ENCODE results near the gene PCSK6.

PCSK6 gene

GRCh38 chr15:101435761-101436160 is 53.7 kb downstream of the PCSK6 start:
- H3K36me3 ChIP-seq (ENCODE audit: control insufficient read depth, insufficient read depth, low read length), result no peaks in the 10 kb centered on the region
- no peaks in the 10 kb centered on the region for H3K9me3 ChIP-seq (ENCODE audit: control insufficient read depth, insufficient read depth, low read length)

GRCh38 chr15:101434032-101434920 is 55.2 kb downstream of the PCSK6 start:
- H3K9ac ChIP-seq (ENCODE audit: low read depth, low read length), result no peak overlapping the region
- no peaks in the 10 kb centered on the region for H3K9me3 ChIP-seq (ENCODE audit: control insufficient read depth, insufficient read depth, low read length)
- no peaks in the 10 kb centered on the region for H3K4me1 ChIP-seq (ENCODE audit: control insufficient read depth, insufficient read depth, low read length)
- no peak overlapping the region for H3K4me3 ChIP-seq (ENCODE audit: low read depth, low read length)
- H3K27me3 ChIP-seq (ENCODE audit: control insufficient read depth, insufficient read depth, low read length), result no peaks in the 10 kb centered on the region
- H3K36me3 ChIP-seq (ENCODE audit: control insufficient read depth, insufficient read depth, low read length), result no peaks in the 10 kb centered on the region

More at GRCh38 chr15:101435761-101436160, 53.7 kb downstream of the PCSK6 start:
- Histone ChIP-seq H3K4me3 (ENCODE audit: low read depth, low read length) (no peak overlapping the region), H3K9ac (ENCODE audit: low read depth, low read length) (no peak overlapping the region), H3K4me1 (ENCODE audit: control insufficient read depth, insufficient read depth, low read length) (no peaks in the 10 kb centered on the region), H3K27me3 (ENCODE audit: control insufficient read depth, insufficient read depth, low read length) (no peaks in the 10 kb centered on the region)

- Histone ChIP-seq H3K4me3 (ENCODE audit: low read depth, low read length) (no peak overlapping the region), H3K27me3 (ENCODE audit: control insufficient read depth, insufficient read depth, low read length) (no peaks in the 10 kb centered on the region), H3K9me3 (ENCODE audit: control insufficient read depth, insufficient read depth, low read length) (no peaks in the 10 kb centered on the region), H3K9ac (ENCODE audit: low read depth, low read length) (no peak overlapping the region), H3K36me3 (ENCODE audit: control insufficient read depth, insufficient read depth, low read length) (no peaks in the 10 kb centered on the region), H3K4me1 (ENCODE audit: control insufficient read depth, insufficient read depth, low read length) (no peaks in the 10 kb centered on the region)
Observed at GRCh38 chr15:101433396-101433795, 56.1 kb downstream of the PCSK6 start.

DNA sequence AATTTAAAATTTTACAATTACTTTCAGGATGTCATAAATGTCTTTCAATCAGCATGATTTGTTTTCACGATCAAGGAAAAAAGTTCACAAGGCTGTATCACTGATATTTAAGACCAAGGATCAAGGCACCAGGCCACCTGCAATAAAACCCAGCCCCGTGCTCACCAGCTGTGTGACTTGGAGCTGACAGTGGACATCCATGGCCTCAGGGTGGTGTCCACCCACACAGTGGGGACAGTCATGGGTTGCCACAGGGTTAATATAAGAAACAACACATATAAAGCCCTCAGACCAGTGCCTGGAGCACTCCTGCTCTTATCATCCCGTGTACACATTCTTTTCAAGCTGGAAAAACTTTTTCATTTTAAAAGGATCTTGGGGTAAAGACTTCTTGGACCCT is 56.5 kb downstream of the PCSK6 start:
- Histone ChIP-seq H3K4me1 (ENCODE audit: control insufficient read depth, insufficient read depth, low read length) (no peaks in the 10 kb centered on the region), H3K9ac (ENCODE audit: low read depth, low read length) (no peak overlapping the region), H3K27me3 (ENCODE audit: control insufficient read depth, insufficient read depth, low read length) (no peaks in the 10 kb centered on the region), H3K9me3 (ENCODE audit: control insufficient read depth, insufficient read depth, low read length) (no peaks in the 10 kb centered on the region), H3K4me3 (ENCODE audit: low read depth, low read length) (no peak overlapping the region), H3K36me3 (ENCODE audit: control insufficient read depth, insufficient read depth, low read length) (no peaks in the 10 kb centered on the region)

- H3K4me3 ChIP-seq (ENCODE audit: low read depth, low read length), result no peak overlapping the region
- no peaks in the 10 kb centered on the region for H3K4me1 ChIP-seq (ENCODE audit: control insufficient read depth, insufficient read depth, low read length)
- H3K27me3 ChIP-seq (ENCODE audit: control insufficient read depth, insufficient read depth, low read length), result peaks cover 5% of the 10 kb centered on the region
- no peak overlapping the region for H3K9ac ChIP-seq (ENCODE audit: low read depth, low read length)
- no peaks in the 10 kb centered on the region for H3K36me3 ChIP-seq (ENCODE audit: control insufficient read depth, insufficient read depth, low read length)
- H3K9me3 ChIP-seq (ENCODE audit: control insufficient read depth, insufficient read depth, low read length), result no peaks in the 10 kb centered on the region
Observed at GRCh38 chr15:101431748-101432147, 57.8 kb downstream of the PCSK6 start.

DNA sequence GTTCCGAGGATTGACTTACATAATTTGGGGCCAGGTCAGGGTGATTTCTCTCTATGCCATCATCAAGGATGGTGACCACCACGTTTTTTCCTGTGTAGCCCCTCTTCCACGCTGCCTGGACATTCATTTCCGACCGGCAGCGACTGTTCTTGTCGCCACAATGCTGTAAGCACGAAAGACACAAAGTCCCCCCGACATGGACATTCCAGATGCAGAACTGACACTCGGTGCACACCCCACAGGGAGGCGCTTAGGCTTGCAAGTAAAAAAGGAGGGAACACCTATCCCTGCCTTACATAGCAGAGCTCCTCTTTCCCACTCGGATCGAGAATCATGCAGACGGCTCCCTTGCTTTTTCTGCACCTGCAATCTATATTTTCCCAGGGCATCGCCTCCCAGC is 58.2 kb downstream of the PCSK6 start:
- Histone ChIP-seq H3K9me3 (ENCODE audit: control insufficient read depth, insufficient read depth, low read length) (no peaks in the 10 kb centered on the region), H3K4me1 (ENCODE audit: control insufficient read depth, insufficient read depth, low read length) (peaks cover 3% of the 10 kb centered on the region), H3K9ac (ENCODE audit: low read depth, low read length) (no peak overlapping the region), H3K27me3 (ENCODE audit: control insufficient read depth, insufficient read depth, low read length) (peaks cover 5% of the 10 kb centered on the region), H3K4me3 (ENCODE audit: low read depth, low read length) (no peak overlapping the region), H3K36me3 (ENCODE audit: control insufficient read depth, insufficient read depth, low read length) (no peaks in the 10 kb centered on the region)

DNA sequence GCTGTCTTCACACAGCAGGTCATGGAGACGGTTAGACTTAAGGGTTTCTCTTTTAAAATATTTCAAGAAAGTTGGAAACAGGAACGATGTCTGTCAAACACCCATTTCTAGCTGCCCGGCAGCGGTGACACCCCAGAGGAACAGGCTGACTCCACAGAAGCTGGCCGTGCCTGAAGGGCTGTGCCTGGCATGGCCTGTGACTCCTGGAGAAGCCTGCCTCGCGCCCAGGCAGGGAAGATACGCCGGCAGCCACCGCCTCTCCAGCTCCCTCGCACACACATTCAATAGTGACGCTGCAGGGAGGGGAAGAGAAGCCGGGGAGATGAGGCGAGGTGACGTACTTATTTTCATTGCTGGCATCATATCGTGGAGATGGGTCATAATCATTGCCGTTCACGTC is 59.9 kb downstream of the PCSK6 start:
- H3K36me3 ChIP-seq (ENCODE audit: control insufficient read depth, insufficient read depth, low read length), result no peaks in the 10 kb centered on the region
- peaks cover 7% of the 10 kb centered on the region for H3K4me1 ChIP-seq (ENCODE audit: control insufficient read depth, insufficient read depth, low read length)

GRCh38 chr15:101429191-101429590 is 60.3 kb downstream of the PCSK6 start:
- Histone ChIP-seq H3K9ac (ENCODE audit: low read depth, low read length) (no peak overlapping the region), H3K27me3 (ENCODE audit: control insufficient read depth, insufficient read depth, low read length) (peaks cover 9% of the 10 kb centered on the region), H3K4me3 (ENCODE audit: low read depth, low read length) (no peak overlapping the region), H3K36me3 (ENCODE audit: control insufficient read depth, insufficient read depth, low read length) (no peaks in the 10 kb centered on the region), H3K9me3 (ENCODE audit: control insufficient read depth, insufficient read depth, low read length) (no peaks in the 10 kb centered on the region), H3K4me1 (ENCODE audit: control insufficient read depth, insufficient read depth, low read length) (peaks cover 7% of the 10 kb centered on the region)

More for the DNA sequence above, 59.9 kb downstream of the PCSK6 start:
- no peak overlapping the region for H3K4me3 ChIP-seq (ENCODE audit: low read depth, low read length)
- peaks cover 9% of the 10 kb centered on the region for H3K27me3 ChIP-seq (ENCODE audit: control insufficient read depth, insufficient read depth, low read length)
- H3K9me3 ChIP-seq (ENCODE audit: control insufficient read depth, insufficient read depth, low read length), result no peaks in the 10 kb centered on the region
- H3K9ac ChIP-seq (ENCODE audit: low read depth, low read length), result no peak overlapping the region

- Histone ChIP-seq H3K9ac (ENCODE audit: low read depth, low read length) (no peak overlapping the region), H3K9me3 (ENCODE audit: control insufficient read depth, insufficient read depth, low read length) (no peaks in the 10 kb centered on the region), H3K36me3 (ENCODE audit: control insufficient read depth, insufficient read depth, low read length) (no peaks in the 10 kb centered on the region), H3K4me1 (ENCODE audit: control insufficient read depth, insufficient read depth, low read length) (peaks cover 7% of the 10 kb centered on the region), H3K27me3 (ENCODE audit: control insufficient read depth, insufficient read depth, low read length) (peaks cover 9% of the 10 kb centered on the region), H3K4me3 (ENCODE audit: low read depth, low read length) (no peak overlapping the region)
Observed at GRCh38 chr15:101428758-101429157, 60.7 kb downstream of the PCSK6 start.

DNA sequence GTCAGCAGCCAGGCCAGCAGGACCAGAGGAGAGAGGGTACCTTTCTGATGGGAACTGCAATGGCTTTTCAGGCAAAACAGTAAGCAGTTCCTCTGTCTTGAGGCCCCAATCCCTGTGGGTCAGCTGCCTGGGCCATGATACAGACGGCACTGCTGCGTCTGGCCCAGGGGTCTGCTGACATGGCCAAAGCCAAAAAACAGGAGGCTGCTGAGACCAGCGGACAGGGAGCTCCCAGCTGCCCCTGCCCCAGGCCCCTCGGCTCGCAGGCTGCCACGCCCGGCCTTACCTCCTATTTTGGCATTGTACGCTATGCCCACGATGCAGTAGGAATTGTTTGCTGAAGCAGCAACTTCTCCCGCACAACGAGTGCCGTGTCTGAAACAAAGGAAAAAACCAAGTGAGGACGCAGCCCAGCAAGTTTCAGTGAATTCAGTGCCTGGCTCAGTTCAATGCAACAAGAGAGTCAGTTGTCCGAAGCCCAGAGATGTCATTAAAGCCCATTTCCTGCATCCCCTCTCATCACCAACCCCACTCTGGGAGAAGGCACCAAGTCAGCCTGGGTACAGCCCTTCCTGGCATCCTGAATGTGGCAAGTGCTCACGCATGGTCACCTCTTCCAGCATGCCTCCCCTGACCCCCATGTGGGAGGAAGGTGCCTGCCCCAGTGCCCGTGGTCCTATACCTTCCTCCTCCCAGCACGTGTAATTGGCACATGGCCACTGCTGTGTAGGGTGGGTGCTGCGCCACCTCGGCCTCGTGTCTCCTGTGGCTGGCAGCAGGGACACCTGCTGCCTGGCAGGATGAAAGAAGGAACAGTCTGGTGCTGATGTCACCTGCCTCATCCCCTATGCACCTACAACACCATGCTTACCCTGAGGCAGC is 61.7 kb downstream of the PCSK6 start:
- no peaks in the 10 kb centered on the region for H3K9me3 ChIP-seq (ENCODE audit: control insufficient read depth, insufficient read depth, low read length)
- H3K36me3 ChIP-seq (ENCODE audit: control insufficient read depth, insufficient read depth, low read length), result no peaks in the 10 kb centered on the region
- H3K9ac ChIP-seq (ENCODE audit: low read depth, low read length), result no peak overlapping the region
- no peak overlapping the region for H3K4me3 ChIP-seq (ENCODE audit: low read depth, low read length)
- peaks cover 9% of the 10 kb centered on the region for H3K27me3 ChIP-seq (ENCODE audit: control insufficient read depth, insufficient read depth, low read length)
- H3K4me1 ChIP-seq (ENCODE audit: control insufficient read depth, insufficient read depth, low read length), result peaks cover 7% of the 10 kb centered on the region

DNA sequence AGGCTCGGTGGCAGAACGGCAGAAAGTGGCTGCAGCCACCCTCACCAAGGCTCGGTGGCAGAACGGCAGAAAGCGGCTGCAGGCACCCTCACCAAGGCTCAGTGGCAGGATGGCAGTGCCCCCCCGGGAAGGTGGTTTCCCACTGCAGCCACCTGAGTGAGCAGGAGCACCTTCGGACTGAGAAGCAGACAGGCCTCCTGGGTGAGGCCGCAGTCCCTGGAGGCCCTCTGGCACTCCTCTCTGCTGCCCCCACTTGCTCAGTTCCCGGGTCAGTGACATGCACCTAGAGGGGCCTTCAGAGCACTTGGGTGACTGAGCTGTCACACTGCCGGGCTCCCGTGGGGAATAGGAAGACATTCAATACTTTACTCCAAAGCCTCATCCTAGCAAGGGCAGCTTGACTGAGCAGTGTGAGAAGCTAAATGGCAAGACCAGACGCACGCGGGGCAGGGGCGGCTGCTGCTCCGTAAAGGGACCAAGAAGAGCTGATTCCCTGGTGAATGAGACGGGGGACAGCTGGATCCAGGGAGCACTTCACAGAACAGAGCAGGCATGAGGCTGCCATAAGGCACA is 62.7 kb downstream of the PCSK6 start:
- peaks cover 7% of the 10 kb centered on the region for H3K4me1 ChIP-seq (ENCODE audit: control insufficient read depth, insufficient read depth, low read length)
- H3K9ac ChIP-seq (ENCODE audit: low read depth, low read length), result no peak overlapping the region
- no peaks in the 10 kb centered on the region for H3K36me3 ChIP-seq (ENCODE audit: control insufficient read depth, insufficient read depth, low read length)
- no peaks in the 10 kb centered on the region for H3K9me3 ChIP-seq (ENCODE audit: control insufficient read depth, insufficient read depth, low read length)
- H3K27me3 ChIP-seq (ENCODE audit: control insufficient read depth, insufficient read depth, low read length), result peaks cover 9% of the 10 kb centered on the region
- H3K4me3 ChIP-seq (ENCODE audit: low read depth, low read length), result no peak overlapping the region

Measured in iPS-15b (cell line).